GM19035 (cell line): ENCODE measurements around the gene SARS2.

Experiments
- ATAC-seq: cut with Tn5 transposase; IDR thresholded peaks from one replicate; pipeline ENCODE4 v1.9.1; 2021; ENCODE audit not compliant: unreplicated experiment

Gene SARS2

GRCh38 chr19:38919837-38920601, 10.5 kb downstream of the SARS2 start:
- no peak for ATAC-seq

GRCh38 chr19:38918526-38918925, 12.0 kb downstream of the SARS2 start:
- no peak for ATAC-seq

GRCh38 chr19:38917921-38918491, 12.6 kb downstream of the SARS2 start:
- no peak for ATAC-seq

GRCh38 chr19:38917516-38917915, 13.0 kb downstream of the SARS2 start:
- no peak for ATAC-seq

- no peak for ATAC-seq
Observed at GRCh38 chr19:38915329-38916321, 14.9 kb downstream of the SARS2 start.

- ATAC-seq, result no peak
Observed at GRCh38 chr19:38913958-38914357, 16.6 kb downstream of the SARS2 start.

GRCh38 chr19:38912600-38913514, 17.7 kb downstream of the SARS2 start:
- ATAC-seq, result no peak

DNA sequence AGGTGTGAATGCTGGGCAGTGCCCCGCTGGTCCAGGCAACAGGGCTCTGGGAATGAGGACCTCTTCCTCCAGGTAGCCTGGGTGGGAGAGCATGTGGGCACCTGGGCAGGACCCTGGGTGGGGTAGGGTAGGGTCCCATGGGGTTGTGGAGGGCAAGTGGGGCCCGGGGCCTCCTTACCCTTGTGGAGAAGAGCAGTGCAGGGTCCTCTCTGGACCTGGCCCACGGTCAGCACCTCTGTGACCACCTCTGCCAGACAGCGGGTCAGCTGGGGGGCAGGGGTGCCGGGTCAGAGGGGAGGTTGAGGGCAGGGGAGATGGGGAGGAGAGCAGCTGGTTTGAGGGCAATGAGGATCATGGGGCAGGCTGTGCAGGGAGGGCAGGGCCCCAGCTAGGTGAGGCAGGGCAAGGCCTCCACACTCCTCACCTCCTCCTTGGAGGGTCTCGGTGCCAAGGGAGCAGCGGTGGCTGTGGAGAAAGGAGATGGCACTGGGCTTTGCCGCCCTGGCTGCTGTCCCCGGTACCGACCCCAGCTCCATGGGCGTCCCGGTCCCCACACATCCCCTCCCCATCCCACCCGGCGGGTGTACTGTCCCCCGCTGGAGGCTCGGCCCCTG, 19.1 kb downstream of the SARS2 start:
- ATAC-seq, result no peak

DNA sequence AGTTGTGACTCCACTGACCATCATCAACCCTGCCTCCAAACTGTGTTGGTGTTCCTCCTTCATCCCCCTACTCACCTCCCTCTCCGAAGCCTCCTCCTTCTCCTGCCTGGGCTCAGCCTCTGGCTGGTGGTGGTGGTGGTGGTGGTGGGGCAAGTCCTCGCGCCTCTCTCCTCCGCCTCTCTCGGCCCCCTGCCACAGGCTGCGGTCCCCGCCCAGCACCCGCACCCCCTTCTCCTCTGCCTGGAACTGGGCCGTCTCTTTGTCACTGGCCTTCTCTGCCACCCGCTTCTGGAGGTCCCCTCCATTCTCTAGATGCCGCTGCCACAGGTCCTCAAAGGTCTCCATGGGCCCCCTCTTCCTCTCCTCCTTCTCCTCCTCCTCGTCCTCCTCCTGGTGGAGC, 20.1 kb downstream of the SARS2 start:
- no peak for ATAC-seq

- no peak for ATAC-seq
Observed at GRCh38 chr19:38908911-38909310, 21.7 kb downstream of the SARS2 start.

DNA sequence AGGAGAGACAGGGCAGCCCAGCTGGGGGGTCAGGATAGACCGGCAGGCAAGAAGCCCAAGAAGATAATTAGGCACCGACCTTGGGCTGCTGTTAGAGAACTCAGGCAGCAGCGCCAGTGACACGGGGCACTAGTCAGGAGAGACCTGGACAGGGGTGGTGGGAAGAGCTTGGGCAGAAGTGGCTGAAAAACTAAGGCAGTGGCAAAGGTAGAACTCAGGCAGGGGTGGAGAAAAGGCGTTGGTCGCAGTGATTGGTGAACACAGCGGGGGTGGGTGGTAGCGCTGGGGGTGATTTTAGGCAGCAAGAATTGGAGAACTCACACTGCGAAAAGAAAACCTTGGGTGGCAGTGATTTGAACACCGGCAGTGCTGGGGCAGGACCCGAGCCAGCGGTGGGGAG, 22.9 kb downstream of the SARS2 start:
- ATAC-seq, result no peak

DNA sequence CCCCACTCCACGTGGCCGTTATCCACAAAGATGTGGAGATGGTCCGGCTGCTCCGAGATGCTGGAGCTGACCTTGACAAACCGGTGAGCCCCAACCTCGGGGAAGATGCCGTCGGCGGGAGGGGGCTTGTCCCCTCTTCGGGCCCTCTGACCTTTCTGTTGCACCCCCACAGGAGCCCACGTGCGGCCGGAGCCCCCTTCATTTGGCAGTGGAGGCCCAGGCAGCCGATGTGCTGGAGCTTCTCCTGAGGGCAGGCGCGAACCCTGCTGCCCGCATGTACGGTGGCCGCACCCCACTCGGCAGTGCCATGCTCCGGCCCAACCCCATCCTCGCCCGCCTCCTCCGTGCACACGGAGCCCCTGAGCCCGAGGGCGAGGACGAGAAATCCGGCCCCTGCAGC, 23.3 kb downstream of the SARS2 start:
- ATAC-seq, result no peak

DNA sequence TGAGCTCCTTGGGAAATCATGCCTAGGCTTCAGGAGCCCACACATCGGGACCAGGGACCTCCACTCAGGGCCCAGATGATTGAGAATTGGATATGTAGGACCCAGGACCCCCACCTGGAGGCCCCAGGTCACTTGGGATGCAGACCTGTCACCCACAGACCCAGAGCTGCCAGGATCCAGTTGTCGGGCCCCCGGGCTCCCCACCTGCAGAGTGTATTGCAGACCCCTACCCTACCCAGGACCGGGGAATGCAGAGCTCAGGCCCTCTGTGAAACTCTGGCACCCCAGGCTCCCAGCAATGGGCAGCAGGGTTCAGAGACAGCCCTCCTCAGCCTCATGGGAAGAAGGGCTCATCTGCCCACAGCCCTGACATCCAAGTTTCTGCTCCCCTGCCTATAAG, 24.9 kb downstream of the SARS2 start:
- ATAC-seq, result no peak

DNA sequence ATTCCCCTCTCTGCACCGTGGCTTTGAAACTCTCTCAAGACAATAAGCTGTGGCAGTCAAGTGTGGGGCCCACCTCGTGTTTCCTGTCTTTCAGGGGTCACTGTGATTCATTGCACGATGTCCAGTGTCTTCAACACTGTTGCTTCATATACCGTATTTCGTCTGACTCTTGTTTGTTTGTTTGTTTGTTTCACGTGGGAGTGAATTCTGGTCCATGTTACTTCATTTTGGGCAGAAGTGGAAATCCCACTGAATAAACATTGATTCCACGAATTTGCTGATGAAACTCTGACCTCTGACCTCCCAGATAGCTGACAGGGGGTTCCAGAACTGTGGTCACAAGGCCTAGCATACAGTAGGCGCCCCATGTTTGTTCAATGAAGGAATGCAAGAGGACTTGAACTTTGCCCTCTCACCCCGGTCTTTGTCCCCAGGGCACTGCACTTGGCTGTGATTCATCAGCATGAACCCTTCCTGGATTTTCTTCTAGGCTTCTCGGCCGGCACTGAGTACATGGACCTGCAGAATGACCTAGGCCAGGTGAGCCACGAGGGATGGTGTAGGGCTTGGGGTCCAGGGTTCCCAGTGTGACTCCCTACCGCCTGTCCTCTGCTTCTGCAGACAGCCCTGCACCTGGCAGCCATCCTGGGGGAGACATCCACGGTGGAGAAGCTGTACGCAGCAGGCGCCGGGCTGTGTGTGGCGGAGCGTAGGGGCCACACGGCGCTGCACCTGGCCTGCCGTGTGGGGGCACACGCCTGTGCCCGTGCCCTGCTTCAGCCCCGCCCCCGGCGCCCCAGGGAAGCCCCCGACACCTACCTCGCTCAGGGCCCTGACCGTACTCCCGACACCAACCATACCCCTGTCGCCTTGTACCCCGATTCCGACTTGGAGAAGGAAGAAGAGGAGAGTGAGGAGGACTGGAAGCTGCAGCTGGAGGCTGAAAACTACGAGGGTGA, 25.7 kb downstream of the SARS2 start:
- no peak for ATAC-seq

- no peak for ATAC-seq
Observed at GRCh38 chr19:38901683-38902082, 28.9 kb downstream of the SARS2 start.

DNA sequence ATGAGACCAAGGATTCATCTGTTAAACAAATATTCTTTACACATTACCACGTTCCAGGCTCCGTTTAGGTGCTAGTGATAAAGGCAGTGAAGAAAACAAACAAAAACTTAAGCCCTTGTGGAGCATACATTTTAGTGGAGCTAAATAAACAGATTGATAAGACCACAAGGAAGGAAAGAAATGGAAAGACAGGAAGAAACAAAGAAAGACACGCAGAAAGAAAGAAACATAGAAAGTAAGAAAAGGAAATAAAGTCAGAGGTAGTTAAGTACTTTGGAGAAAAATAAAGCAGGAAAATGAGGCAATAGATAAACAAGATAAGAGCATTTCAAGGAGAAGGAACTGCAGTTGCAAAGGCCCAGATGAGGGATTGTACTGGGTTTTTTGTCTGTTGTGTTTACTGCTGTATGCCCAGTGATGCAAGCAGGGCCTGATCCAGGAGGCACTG, 29.8 kb downstream of the SARS2 start:
- ATAC-seq, result no peak

DNA sequence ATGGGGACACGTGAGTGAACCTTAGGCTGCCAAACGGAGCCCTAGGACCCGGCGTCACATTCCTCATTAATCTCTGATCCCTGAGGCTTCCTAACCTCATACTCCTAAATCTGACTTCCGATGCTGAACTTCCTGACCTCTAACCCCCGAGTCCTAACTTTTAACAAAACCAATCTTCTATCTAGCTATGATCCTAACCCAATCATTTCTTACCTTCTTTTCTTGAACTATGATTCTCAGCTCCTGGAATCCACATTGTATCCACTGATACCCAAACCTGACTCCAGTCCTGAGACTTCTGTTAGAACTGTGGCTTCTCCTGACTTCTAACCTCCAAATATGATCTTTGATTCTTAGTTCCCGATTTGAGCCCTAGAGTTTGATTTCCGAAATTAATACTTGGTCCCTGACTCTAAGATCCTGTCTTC, 30.3 kb downstream of the SARS2 start:
- no peak for ATAC-seq

DNA sequence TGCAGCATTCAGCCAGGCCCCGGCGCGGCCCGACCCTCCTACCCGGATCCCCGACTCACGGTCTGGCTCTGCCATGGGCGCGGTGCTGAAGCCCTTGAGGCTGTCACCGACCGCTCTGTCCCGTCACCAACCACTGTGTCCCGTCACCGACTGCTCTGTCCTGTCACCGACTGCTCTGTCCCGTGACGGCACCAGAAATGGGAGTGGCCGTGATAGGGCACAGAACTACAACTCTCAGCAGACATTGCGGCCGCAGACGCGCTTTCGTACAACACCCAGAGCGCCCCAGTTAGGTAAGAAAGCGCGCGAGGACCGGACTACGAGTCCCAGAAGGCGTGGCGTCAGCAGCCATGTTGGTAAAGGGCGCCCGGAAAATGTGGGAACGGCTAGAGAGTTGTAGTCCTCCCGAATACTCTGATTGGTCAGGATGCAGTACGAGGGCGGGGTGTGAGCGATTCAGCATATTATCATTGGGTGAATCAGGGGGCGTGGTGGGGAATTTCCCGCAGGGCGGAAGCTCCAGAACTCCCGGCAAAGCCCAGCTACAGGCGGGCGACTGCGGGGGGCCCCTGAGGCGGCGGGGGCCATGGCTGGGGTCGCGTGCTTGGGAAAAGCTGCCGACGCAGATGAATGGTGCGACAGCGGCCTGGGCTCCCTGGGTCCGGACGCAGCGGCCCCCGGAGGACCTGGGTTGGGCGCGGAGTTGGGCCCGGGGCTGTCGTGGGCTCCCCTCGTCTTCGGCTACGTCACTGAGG, 30.9 kb downstream of the SARS2 start, which contains the start of the genes NFKBIB and SIRT2:
NFKBIB (plus strand) TSS at position 523 of the 755 bp plus-strand sequence; CDS start at position 587, 64 bp downstream.
SIRT2 (minus strand) TSS at position 172 of the 755 bp plus-strand sequence; CDS start at position 75, 97 bp downstream.
- peak; percentile 91 for ATAC-seq
